GM23248 (cell line): ENCODE measurements around the gene HHIP.

ENCODE experiments used
- EZH2 ChIP-seq: fragments of 200-600 bp; sonication (generic); IDR thresholded peaks from 2 replicates; pipeline ENCODE4 v1.6.1; 2018; ENCODE audit warnings: antibody characterized with exemption, mild to moderate bottlenecking; ENCODE audit not compliant: insufficient read depth, poor library complexity, severe bottlenecking
- EZH2phosphoT487 ChIP-seq: fragments of 200-600 bp; sonication (generic); IDR thresholded peaks from 2 replicates; pipeline ENCODE4 v1.6.1; 2018; ENCODE audit warnings: antibody characterized with exemption, moderate library complexity, mild to moderate bottlenecking, low read depth; ENCODE audit not compliant: insufficient read depth

DNA sequence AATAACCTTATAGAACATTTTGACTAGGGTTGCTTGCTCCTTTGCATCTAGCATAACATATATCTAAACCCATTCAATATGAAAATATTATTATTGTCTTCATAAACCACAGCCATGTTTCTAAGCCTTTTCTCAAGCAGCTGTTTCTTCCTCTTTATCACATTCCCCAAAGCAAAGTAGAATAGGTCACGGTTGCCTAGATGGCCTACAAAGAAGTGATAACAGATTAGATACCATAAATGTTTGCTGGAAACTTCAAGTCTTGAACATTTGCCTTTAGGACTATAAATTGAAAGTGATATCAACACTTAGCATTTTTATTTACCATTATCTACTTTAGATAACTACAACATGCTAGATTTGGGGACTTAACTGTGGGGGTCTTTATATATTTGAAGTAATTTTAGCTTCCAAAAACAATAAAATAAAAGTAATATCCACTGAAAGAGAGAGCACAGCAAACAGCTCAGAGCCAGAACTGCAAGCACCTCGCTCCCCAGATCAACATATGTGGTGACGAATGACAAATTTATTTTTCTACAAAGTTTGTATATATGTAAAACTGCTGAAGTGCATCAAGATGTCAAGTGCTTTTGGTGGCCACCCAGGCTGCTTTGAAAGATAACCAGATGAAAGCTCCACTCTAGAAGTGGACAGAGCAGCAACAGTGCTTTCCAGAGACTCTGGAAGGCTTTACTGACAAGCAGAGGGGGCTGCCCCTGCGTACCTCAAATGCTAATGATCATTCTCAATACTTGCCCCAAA, 8.0 kb downstream of the HHIP start:
- TF ChIP-seq EZH2phosphoT487 (no peak), EZH2 (no peak)
